Cardiac muscle cell (in vitro differentiated cells and primary cell): ENCODE measurements around the gene SLC29A1. TPM values are rescaled to one million over a fixed set of nuclear protein-coding genes. Genes with fewer than 3 reads are reported as not detected.

Experiments
- DNase-seq, 2 donors: peaks; one replicate each; pipeline versions ENCODE4 v3.0.0 to v3.0.0-alpha.2; 2010 to 2017; ENCODE audit warnings: low read depth in 1 of 2, low spot score in 1 of 2
- H3K27ac ChIP-seq: fragments of 200-600 bp; sonication (generic); 2 replicates; pipeline ENCODE4 v1.5.1; 2016
- H3K27me3 ChIP-seq: fragments of 200-600 bp; sonication (generic); 2 replicates; pipeline ENCODE4 v1.6.0; 2016; ENCODE audit warnings: control low read depth
- H3K36me3 ChIP-seq: fragments of 200-600 bp; sonication (generic); 2 replicates; pipeline ENCODE4 v1.5.1; 2016; ENCODE audit warnings: control low read depth
- H3K4me1 ChIP-seq: fragments of 200-600 bp; sonication (generic); 2 replicates; pipeline ENCODE4 v1.8.1; 2017; ENCODE audit warnings: low read depth, mild to moderate bottlenecking, mixed run types
- H3K4me3 ChIP-seq: fragments of 200-600 bp; sonication (generic); 2 replicates; pipeline ENCODE4 v1.5.1; 2016; ENCODE audit warnings: mild to moderate bottlenecking
- H3K9me3 ChIP-seq: fragments of 200-600 bp; sonication (generic); 2 replicates; pipeline ENCODE4 v1.5.1; 2017; ENCODE audit warnings: low read depth, mild to moderate bottlenecking, control low read depth
- polyA plus RNA-seq: library from polyadenylated mRNA; unstranded; fragments of >200 nt; fragmentation: Nextera tagmentation; extraction: Ambion mirVana; gene quantifications from 2 replicates; pipeline ENCODE4 v1.2.1, GENCODE V29; 2016
- total RNA-seq: library from RNA; depleted of rRNA; stranded (reverse); fragments of >200 nt; gene quantifications from 2 replicates; pipeline ENCODE4 v1.2.3, GENCODE V29; 2016
- TF ChIP-seq, protein P1 (sequence below): IDR thresholded peaks from 2 replicates; pipeline ENCODE4 v1.5.1; 2012; ENCODE audit warnings: low read depth, mild to moderate bottlenecking, low read length

The SLC29A1 gene
- total and polyA plus RNA-seq, 2 experiments from 2014 or later = 62.7 to 88.7 TPM

DNA sequence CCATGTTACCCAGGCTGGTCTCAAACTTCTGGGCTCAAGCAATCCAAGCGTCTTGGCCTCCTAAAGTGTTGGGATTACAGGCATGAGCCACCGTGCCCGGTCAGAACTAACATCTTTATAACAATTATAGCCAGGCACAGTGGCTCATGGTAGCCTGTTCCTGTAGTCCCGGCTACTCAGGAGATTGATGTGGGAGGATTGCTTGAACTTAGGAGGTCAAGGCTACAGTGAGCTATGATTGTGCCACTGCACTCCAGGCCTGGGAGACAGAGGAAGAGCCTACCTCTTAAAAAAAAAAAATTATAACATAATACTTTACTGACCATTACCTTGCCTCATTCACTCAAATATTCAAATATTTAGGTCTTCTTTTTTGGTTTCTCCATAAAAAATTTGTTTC lies 23.5 kb upstream of the SLC29A1 start:
- no peaks in the 10 kb centered on the region for H3K27me3 ChIP-seq
- H3K4me3 ChIP-seq = no peak overlapping the region
- TF ChIP-seq, protein P1, sequence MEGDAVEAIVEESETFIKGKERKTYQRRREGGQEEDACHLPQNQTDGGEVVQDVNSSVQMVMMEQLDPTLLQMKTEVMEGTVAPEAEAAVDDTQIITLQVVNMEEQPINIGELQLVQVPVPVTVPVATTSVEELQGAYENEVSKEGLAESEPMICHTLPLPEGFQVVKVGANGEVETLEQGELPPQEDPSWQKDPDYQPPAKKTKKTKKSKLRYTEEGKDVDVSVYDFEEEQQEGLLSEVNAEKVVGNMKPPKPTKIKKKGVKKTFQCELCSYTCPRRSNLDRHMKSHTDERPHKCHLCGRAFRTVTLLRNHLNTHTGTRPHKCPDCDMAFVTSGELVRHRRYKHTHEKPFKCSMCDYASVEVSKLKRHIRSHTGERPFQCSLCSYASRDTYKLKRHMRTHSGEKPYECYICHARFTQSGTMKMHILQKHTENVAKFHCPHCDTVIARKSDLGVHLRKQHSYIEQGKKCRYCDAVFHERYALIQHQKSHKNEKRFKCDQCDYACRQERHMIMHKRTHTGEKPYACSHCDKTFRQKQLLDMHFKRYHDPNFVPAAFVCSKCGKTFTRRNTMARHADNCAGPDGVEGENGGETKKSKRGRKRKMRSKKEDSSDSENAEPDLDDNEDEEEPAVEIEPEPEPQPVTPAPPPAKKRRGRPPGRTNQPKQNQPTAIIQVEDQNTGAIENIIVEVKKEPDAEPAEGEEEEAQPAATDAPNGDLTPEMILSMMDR = no peak
- H3K4me1 ChIP-seq = no peaks in the 10 kb centered on the region
- H3K27ac ChIP-seq = no peak overlapping the region
- H3K36me3 ChIP-seq = no peaks in the 10 kb centered on the region
- no peak for DNase-seq
- H3K9me3 ChIP-seq = no peaks in the 10 kb centered on the region

DNA sequence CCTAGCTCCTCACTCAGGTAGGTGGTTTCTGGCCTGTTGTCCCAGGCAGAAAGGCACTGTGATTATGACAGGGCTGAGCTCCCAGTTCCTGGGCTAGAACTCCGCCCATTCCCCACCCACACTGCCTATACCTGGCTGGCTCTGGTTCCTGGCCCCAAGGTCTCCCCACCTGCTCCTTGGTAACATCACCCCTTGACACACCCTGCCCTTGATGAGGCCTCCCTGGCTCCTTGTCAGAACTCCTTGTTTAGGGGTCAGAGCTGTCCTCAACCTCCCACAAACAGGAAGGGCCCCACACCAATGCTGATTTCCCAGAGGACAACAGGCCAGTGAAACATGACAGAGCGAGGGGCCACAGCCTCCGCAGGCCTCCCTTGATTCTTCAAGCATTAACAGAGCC lies 22.2 kb upstream of the SLC29A1 start:
- no peaks in the 10 kb centered on the region for H3K27me3 ChIP-seq

DNA sequence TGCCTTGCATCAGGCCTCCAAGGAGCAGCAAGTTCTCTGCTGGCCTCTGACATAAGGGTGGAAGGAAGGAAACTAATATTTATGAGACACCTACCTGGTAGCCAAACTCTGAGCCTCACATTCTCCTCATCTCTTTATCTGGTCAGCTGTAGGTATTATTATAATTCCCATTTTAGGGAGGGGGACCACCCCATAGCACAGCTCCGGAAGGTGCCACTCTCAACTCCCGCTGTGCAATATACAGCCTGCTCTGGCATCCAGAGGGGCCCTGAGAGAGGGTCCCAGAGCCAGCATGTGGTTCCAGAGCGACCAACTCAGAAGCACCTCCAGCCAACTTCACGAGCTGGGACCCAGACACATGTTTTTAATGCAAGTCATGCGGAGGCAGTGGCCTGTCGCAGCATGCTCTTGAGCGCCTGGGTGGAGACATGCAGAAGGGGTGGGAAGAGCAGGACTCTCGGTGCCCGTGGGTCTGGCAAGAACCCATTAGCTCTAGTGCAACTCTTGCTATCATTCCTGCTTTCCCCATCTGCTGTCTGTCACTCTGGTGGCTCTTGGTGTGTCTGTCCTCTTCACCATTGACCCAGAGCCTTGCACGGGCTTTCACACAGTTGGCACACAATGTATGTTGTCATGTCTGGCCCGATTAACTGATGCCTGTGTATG lies 21.6 kb upstream of the SLC29A1 start:
- DNase-seq = no peak
- H3K27ac ChIP-seq = no peak overlapping the region
- H3K4me1 ChIP-seq = peaks cover 2% of the 10 kb centered on the region
- no peaks in the 10 kb centered on the region for H3K36me3 ChIP-seq
- no peak overlapping the region for H3K4me3 ChIP-seq
- TF ChIP-seq, protein P1 = no peak
- H3K9me3 ChIP-seq = no peaks in the 10 kb centered on the region
- no peaks in the 10 kb centered on the region for H3K27me3 ChIP-seq

More for the DNA sequence above, 22.2 kb upstream of the SLC29A1 start:
- Histone ChIP-seq H3K4me1 (no peaks in the 10 kb centered on the region), H3K9me3 (no peaks in the 10 kb centered on the region), H3K36me3 (no peaks in the 10 kb centered on the region), H3K27ac (no peak overlapping the region), H3K4me3 (no peak overlapping the region)
- TF ChIP-seq, protein P1 = no peak
- DNase-seq = no peak

DNA sequence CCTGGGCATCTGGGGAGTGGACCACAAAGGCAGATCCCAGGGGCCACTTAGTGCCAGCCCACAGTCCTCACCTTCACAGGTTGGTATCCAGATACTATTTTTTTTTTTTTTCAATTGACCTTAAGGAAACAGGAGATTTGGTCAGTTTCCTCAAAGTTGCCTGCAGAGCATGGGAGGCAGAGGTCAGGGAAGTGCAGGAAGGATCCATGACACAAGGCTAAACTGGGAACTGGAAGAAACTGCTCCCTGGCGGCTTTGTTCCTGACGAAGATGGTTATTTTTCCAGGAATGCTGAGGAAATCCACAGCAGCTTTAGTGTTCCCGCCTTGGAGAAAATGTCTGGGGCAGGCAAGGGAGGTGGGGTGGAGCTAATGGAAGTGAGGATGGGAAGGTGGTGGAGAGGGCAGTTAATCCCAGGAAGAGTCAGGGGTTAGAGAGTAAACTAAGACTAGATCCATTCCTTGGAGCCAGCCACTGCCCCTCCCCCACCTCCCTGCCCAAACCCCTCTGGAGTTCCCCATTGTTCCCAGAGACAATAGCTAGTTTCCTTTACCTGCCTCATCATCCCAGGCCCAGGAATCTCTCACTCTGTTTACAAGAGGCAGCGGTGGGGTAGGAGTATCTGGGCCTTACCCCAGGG lies 20.9 kb upstream of the SLC29A1 start:
- no peaks in the 10 kb centered on the region for H3K36me3 ChIP-seq
- H3K4me3 ChIP-seq = no peak overlapping the region
- H3K27ac ChIP-seq = no peak overlapping the region
- H3K9me3 ChIP-seq = no peaks in the 10 kb centered on the region
- TF ChIP-seq, protein P1 = no peak
- no peaks in the 10 kb centered on the region for H3K27me3 ChIP-seq
- H3K4me1 ChIP-seq = peaks cover 5% of the 10 kb centered on the region
- no peak for DNase-seq

DNA sequence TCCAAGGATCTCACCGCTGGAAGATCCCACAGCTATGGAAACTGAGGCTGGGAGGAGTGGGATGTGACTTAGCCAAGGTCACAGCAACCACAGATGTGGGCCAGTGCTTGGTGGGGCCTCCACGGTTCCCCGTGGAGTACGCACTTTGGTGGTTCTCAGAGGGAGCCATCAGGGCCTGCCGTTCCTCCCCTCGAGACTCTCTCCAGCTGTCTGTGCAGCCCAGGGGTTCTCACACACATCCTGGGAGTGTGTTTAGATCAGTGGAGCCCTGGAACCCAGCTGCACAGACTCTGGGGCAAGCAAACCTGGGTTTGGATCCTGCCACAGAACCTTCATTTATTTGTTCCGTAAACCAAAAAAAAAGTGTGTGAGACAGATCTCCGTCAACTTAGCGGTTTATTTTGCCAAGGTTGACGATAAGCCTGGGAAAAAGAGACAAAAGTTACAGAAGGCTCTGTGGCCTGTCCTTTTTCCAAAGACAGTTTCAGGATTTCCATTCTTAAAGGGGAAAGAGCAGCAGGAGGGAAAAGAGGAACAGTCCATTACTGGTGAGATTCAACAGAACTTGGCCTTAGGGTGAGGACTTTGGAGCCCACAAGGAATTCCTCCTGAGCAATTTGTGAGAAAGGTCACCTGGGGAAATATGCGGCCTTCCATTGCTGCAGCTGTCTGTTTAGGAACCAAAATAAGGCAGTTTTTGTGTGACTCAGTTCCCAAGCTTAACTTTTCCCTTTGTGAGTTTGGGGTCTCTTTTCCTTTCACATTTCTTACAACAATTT lies 20.2 kb upstream of the SLC29A1 start:
- Histone ChIP-seq H3K4me1 (peaks cover 5% of the 10 kb centered on the region), H3K4me3 (no peak overlapping the region), H3K27ac (no peak overlapping the region), H3K36me3 (no peaks in the 10 kb centered on the region), H3K9me3 (no peaks in the 10 kb centered on the region), H3K27me3 (no peaks in the 10 kb centered on the region)
- no peak for DNase-seq
- TF ChIP-seq, protein P1 = no peak
